Measurements from ENCODE around the gene WDR90.
A peak's percentile ranks its signal among the peaks of the same experiment; 100 is the strongest.

WDR90 gene

DNA sequence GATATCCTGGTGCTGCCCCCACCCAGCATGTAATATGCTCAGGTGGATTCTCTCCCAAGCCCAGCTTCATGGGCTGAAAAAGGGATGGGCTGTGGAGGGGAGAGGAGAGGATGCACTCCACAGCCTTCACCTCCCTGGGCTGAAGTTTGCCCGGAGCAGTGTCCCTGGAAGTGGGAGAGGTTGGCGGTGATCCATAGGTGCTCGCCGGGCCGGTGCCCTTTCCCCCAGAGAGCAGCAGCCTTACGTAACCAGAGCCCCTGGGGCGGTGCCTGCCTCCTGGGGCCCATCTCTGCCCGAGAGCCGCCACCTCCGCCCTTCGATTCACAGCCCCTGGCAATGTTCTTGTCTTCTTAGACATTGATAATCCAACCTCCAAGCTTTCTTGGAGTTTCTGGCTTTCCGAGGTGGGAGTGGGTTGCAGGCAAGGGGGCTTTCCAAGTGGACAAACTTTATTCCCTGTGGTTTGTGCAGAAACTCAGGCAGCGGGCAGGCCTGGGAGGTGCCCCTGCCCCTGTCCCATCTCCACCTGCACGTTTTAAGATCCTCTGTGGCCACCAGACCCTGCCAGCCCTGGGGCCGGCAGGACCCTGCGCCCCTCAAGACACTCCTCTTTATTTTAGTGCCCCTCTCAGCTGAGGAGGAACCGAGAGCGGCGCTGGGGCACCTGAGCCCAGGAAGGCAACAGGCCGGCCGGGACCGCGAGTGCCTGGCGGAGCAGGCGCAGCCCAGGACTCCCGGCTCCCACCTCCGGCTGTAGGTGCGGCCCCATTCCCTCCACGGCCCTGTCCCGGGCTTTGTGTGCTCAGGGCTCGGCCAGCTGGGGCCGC, 3.1 kb upstream of the WDR90 start:
- H3K9me3 ChIP-seq (ENCODE audit: control insufficient read depth, insufficient read depth, low read length): no peaks in the 10 kb centered on the region
- H3K9ac ChIP-seq (ENCODE audit: low read depth, low read length): no peak overlapping the region
- peaks cover 9% of the 10 kb centered on the region for H3K36me3 ChIP-seq (ENCODE audit: control insufficient read depth, insufficient read depth, low read length)
- no peak overlapping the region for H3K4me3 ChIP-seq (ENCODE audit: low read depth, low read length)
- no peaks in the 10 kb centered on the region for H3K27me3 ChIP-seq (ENCODE audit: control insufficient read depth, insufficient read depth, low read length)
- H3K4me1 ChIP-seq (ENCODE audit: control insufficient read depth, insufficient read depth, low read length): no peaks in the 10 kb centered on the region

DNA sequence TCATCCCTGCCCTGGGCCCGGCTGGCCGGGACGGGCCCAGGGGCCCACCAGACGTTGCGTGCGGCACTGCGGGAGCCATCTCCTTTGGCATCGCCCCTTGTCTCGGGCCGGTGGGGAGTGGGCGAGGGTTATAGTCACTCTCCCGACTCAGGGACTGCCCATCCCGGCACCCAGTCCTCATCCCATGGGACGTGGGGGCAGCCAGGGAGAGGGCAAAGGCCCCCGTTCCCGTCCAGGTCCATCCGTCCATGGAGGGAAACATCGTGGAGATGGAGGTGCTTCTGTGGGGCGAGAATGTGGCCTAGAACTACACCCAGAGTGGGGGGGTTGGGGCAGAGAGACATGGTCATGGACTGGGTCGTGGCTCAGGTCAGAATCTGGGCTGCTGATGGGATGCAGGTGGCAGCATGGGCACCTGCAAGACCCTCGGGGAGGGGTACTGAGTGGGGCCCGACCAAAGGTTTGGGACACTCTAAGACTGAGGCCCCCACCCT, 2.4 kb upstream of the WDR90 start:
- Histone ChIP-seq H3K9ac (ENCODE audit: low read depth, low read length) (no peak overlapping the region), H3K4me3 (ENCODE audit: low read depth, low read length) (no peak overlapping the region), H3K4me1 (ENCODE audit: control insufficient read depth, insufficient read depth, low read length) (no peaks in the 10 kb centered on the region), H3K27me3 (ENCODE audit: control insufficient read depth, insufficient read depth, low read length) (no peaks in the 10 kb centered on the region), H3K9me3 (ENCODE audit: control insufficient read depth, insufficient read depth, low read length) (no peaks in the 10 kb centered on the region), H3K36me3 (ENCODE audit: control insufficient read depth, insufficient read depth, low read length) (peaks cover 13% of the 10 kb centered on the region)

DNA sequence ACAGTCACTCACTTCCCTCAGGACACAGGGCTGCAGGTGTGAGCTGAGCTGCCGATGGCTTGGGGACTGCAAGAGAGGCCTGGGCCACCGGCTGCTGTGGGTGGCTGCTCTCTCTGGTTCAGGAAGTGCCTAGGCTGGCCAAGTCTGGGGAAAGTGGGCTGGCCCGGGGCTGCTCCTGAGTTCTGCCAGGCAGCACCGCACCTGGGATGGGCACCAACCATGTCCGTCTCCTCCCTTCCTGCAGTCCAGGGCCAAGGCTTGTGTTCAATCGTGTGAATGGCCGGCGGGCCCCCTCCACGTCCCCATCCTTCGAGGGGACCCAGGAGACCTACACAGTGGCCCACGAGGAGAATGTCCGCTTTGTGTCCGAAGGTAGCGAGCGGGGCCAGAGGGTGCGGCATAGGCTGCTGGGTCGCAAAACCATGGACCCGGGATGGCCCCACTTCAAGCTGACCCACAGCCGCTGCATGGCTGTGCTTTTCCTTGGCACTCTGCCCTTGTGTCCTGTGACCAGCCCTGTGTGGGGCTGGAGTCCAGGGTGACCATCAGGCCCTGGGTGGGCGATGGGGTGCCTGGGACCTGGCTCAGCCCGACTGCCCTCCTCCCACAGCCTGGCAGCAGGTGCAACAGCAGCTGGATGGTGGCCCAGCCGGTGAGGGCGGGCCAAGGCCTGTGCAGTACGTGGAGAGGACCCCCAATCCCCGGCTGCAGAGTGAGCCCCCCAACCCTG, 1.8 kb upstream of the WDR90 start:
- no peak overlapping the region for H3K9ac ChIP-seq (ENCODE audit: low read depth, low read length)

DNA sequence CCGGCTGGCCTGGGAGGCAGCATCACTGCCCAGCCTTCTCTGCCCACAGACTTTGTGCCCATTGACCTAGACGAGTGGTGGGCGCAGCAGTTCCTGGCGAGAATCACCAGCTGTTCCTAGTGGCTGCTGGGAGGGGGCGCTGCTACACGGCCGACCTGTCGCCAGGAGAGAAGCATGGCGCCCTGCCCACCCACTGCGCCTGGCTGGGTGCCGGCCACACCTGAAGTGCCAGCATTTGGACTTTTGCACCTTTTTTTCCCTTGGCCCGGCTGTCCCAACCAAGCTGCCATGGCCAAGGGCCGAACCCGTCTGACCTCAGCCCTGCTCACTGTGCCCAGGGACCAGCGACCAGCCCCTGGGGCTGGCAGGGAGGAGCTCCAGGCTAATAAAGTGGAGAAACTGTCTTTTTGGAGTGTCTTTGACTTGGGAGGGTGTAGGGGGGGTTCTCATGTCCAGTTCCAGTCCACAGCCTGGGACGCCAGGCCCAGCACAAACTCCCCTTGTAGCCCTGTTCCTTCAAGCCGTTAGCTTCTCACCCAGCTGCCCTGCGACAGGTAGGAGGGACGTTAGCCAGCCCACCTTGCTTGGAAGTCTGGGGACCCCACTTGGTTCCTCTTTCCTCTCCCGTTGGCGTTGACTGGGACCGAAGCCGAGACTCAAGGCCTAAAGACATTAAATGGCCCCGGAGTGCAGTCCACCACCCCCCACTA, 939 bp upstream of the WDR90 start:
- no peaks in the 10 kb centered on the region for H3K27me3 ChIP-seq (ENCODE audit: control insufficient read depth, insufficient read depth, low read length)
- H3K4me1 ChIP-seq (ENCODE audit: control insufficient read depth, insufficient read depth, low read length): no peaks in the 10 kb centered on the region
- H3K9ac ChIP-seq (ENCODE audit: low read depth, low read length): peak overlapping the region; percentile 73
- no peaks in the 10 kb centered on the region for H3K9me3 ChIP-seq (ENCODE audit: control insufficient read depth, insufficient read depth, low read length)
- peak overlapping the region; percentile 79 for H3K4me3 ChIP-seq (ENCODE audit: low read depth, low read length)
- peaks cover 24% of the 10 kb centered on the region for H3K36me3 ChIP-seq (ENCODE audit: control insufficient read depth, insufficient read depth, low read length)

More for the DNA sequence above, 1.8 kb upstream of the WDR90 start:
- Histone ChIP-seq H3K4me1 (ENCODE audit: control insufficient read depth, insufficient read depth, low read length) (no peaks in the 10 kb centered on the region), H3K27me3 (ENCODE audit: control insufficient read depth, insufficient read depth, low read length) (no peaks in the 10 kb centered on the region), H3K4me3 (ENCODE audit: low read depth, low read length) (no peak overlapping the region), H3K9me3 (ENCODE audit: control insufficient read depth, insufficient read depth, low read length) (no peaks in the 10 kb centered on the region), H3K36me3 (ENCODE audit: control insufficient read depth, insufficient read depth, low read length) (peaks cover 19% of the 10 kb centered on the region)

DNA sequence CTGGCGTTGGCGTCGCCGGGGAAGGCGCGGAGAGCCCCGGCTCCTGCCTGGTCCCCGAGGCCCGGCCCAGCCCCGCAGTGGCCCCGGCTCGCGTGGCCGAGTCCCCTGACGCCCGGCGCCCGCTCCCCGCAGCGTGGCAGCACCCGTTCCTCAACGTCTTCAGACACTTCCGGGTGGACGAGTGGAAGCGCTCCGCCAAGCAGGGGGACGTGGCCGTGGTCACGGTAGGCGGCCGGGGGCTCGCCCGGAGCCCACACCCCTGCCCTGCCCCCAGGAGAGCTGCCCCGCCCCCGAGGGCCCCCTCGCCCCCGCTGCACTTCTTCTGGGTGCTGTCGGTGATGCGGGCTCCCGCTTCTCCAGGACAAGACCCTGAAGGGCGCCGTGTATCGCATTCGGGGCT, 466 bp downstream of the WDR90 start:
- Histone ChIP-seq H3K9ac (ENCODE audit: low read depth, low read length) (no peak overlapping the region), H3K36me3 (ENCODE audit: control insufficient read depth, insufficient read depth, low read length) (peaks cover 28% of the 10 kb centered on the region), H3K4me1 (ENCODE audit: control insufficient read depth, insufficient read depth, low read length) (no peaks in the 10 kb centered on the region), H3K9me3 (ENCODE audit: control insufficient read depth, insufficient read depth, low read length) (no peaks in the 10 kb centered on the region), H3K27me3 (ENCODE audit: control insufficient read depth, insufficient read depth, low read length) (no peaks in the 10 kb centered on the region), H3K4me3 (ENCODE audit: low read depth, low read length) (peak overlapping the region; percentile 79)

DNA sequence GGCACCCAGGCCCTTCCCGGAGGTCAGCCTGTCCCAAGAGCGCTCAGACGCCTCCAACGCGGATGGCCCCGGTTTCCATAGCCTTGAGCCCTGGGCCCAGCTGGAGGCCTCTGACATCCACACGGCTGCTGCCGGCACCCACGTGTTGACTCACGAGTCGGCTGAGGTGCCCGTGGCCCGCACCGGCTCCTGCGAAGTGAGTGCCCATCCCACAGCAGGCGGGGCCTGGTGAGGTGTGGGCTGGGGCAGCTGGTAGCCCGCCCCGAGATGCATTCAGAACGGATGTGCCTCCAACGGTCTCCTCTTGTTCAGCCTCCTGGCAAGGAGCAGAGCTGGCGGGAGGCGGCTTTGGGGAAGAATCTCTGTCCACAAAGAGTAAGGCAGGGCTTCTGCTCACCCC, 2.7 kb downstream of the WDR90 start:
- Histone ChIP-seq H3K4me1 (ENCODE audit: control insufficient read depth, insufficient read depth, low read length) (no peaks in the 10 kb centered on the region), H3K36me3 (ENCODE audit: control insufficient read depth, insufficient read depth, low read length) (peaks cover 43% of the 10 kb centered on the region), H3K4me3 (ENCODE audit: low read depth, low read length) (no peak overlapping the region), H3K9ac (ENCODE audit: low read depth, low read length) (no peak overlapping the region), H3K27me3 (ENCODE audit: control insufficient read depth, insufficient read depth, low read length) (no peaks in the 10 kb centered on the region), H3K9me3 (ENCODE audit: control insufficient read depth, insufficient read depth, low read length) (no peaks in the 10 kb centered on the region)

DNA sequence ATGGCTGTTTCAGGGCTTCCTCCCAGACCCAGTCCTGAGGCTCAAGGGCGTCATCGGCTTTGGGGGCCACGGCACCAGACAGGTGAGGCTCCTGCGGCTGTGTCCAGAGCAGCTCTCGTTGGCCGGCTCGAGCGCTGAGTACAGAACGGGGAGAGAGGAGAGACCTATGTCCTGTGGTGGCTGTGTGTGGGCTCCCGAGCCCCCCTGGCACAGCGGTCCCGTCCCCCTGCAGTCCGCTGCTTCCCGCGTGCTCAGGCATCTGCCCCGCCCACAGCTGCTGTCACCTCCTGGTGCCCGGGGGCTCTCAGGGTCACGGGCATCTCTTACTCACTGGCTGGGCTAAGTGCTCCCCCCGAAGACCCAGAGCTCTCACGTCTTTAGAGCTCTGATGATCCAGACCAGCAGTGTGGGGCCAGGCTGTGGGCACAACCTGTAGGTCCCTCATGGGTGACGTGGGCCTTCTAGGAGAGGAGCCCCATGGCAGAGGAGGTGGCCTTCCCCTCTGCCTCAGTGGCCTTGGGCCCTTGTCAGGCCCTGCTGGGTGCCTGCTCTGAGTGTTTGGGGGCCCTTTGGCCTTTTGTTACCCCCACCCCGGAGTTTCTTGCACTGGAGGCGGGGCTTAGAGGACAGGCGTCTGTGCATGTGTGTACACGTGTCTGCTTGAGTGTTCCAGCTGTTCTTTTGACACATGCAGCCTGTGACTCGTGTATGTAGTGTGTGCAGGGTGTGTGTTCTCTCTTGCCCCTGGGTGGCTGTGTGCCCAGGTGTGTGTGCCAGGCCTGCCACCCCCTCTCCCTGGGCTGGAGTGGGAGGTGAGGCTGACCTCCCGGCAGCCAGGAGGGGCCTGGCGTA, 3.5 kb downstream of the WDR90 start:
- no peaks in the 10 kb centered on the region for H3K27me3 ChIP-seq (ENCODE audit: control insufficient read depth, insufficient read depth, low read length)
- H3K9me3 ChIP-seq (ENCODE audit: control insufficient read depth, insufficient read depth, low read length): no peaks in the 10 kb centered on the region
- no peak overlapping the region for H3K9ac ChIP-seq (ENCODE audit: low read depth, low read length)
- peaks cover 46% of the 10 kb centered on the region for H3K36me3 ChIP-seq (ENCODE audit: control insufficient read depth, insufficient read depth, low read length)
- H3K4me1 ChIP-seq (ENCODE audit: control insufficient read depth, insufficient read depth, low read length): no peaks in the 10 kb centered on the region
- no peak overlapping the region for H3K4me3 ChIP-seq (ENCODE audit: low read depth, low read length)

DNA sequence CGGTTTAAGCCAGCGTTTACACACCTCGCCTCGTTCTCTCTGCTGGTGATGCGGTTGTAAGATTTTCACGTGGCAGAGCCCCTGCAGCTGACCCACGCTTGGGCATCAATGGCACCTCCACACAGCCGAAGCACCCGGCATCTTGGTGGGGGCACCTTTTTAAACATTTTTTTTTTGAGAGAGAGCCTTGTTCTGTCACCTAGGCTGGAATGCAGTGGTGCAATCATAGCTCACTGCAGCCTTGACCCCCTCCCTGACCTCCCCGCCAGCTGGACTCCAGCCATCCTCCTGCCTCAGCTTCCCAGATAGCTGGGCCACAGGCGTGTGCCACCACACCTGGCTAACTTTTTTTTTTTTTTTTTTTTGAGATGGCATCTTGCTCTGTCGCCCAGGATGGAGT, 4.9 kb downstream of the WDR90 start:
- no peaks in the 10 kb centered on the region for H3K9me3 ChIP-seq (ENCODE audit: control insufficient read depth, insufficient read depth, low read length)

DNA sequence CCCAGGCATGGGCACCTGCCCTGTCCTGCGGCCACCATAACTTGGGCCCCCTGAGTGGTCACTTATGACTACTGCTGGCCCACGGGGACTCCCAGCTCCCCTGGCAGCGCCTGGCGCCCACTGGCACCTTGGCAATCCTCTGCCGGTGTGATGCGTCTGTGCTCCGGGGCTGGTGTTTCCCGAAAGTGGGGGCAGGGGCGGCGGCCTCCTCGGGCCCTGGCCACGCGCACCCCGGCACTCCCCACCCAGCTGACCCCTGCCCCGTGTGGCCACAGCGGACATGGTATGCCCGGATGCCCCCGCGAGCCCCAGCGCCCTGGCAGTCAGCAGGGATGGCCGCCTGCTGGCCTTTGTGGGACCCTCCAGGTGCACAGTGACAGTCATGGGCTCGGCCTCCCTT, 8.3 kb downstream of the WDR90 start:
- H3K9me3 ChIP-seq (ENCODE audit: control insufficient read depth, insufficient read depth, low read length): no peaks in the 10 kb centered on the region
- H3K27me3 ChIP-seq (ENCODE audit: control insufficient read depth, insufficient read depth, low read length): no peaks in the 10 kb centered on the region
- no peaks in the 10 kb centered on the region for H3K4me1 ChIP-seq (ENCODE audit: control insufficient read depth, insufficient read depth, low read length)
- H3K4me3 ChIP-seq (ENCODE audit: low read depth, low read length): no peak overlapping the region
- no peak overlapping the region for H3K9ac ChIP-seq (ENCODE audit: low read depth, low read length)
- H3K36me3 ChIP-seq (ENCODE audit: control insufficient read depth, insufficient read depth, low read length): peaks cover 45% of the 10 kb centered on the region

More for the DNA sequence above, 4.9 kb downstream of the WDR90 start:
- peaks cover 55% of the 10 kb centered on the region for H3K36me3 ChIP-seq (ENCODE audit: control insufficient read depth, insufficient read depth, low read length)
- no peaks in the 10 kb centered on the region for H3K4me1 ChIP-seq (ENCODE audit: control insufficient read depth, insufficient read depth, low read length)
- no peak overlapping the region for H3K9ac ChIP-seq (ENCODE audit: low read depth, low read length)
- H3K27me3 ChIP-seq (ENCODE audit: control insufficient read depth, insufficient read depth, low read length): no peaks in the 10 kb centered on the region
- H3K4me3 ChIP-seq (ENCODE audit: low read depth, low read length): no peak overlapping the region

DNA sequence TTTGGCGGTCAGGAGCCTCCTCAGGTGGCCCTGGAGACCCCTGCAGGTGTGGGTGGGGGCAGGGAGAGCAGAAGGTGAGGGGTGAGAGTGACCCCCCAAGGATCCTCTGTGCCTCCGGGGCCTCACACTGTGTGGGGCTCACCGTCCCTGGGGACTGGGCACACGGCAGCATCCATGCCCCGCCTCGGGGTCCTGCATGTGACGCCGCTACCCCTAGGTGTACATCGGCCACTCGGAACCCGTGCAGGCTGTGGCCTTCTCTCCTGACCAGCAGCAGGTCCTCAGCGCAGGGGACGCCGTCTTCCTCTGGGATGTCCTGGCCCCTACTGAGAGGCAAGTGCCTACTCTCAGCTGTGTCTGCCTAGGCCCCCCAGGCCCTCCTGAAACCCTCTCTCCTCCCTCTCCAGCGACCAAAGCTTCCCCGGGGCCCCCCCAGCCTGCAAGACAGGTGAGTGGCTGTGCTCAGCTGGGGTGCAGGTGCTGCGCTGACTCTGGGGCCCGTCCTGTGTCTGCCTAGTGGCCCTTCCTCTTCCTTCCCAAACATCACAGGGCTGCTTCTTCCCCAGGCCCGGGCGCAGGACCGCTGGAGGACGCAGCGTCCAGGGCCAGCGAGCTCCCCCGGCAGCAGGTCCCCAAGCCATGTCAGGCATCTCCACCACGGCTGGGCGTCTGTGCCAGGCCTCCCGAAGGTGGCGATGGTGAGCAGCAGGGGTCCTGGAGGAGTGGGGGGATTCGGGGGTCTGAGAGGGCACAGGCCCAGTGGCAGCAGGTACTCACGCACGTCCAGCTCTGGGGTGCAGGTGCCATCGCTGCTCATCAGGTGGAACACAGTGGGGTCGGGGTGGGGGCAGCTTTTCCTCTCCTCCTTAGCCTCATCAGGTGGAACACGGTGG, 9.8 kb downstream of the WDR90 start:
- Histone ChIP-seq H3K4me3 (ENCODE audit: low read depth, low read length) (no peak overlapping the region), H3K9me3 (ENCODE audit: control insufficient read depth, insufficient read depth, low read length) (no peaks in the 10 kb centered on the region), H3K4me1 (ENCODE audit: control insufficient read depth, insufficient read depth, low read length) (no peaks in the 10 kb centered on the region), H3K27me3 (ENCODE audit: control insufficient read depth, insufficient read depth, low read length) (no peaks in the 10 kb centered on the region), H3K36me3 (ENCODE audit: control insufficient read depth, insufficient read depth, low read length) (peaks cover 41% of the 10 kb centered on the region), H3K9ac (ENCODE audit: low read depth, low read length) (no peak overlapping the region)
